GM12865 (cell line): ENCODE data around the gene GRAMD2A.

ENCODE experiments used
- DNase-seq: peaks from one replicate; pipeline ENCODE4 v3.0.0; 2010; ENCODE audit warnings: low read depth
- H3K4me3 ChIP-seq: 2 replicates; pipeline ENCODE4 v1.5.1; 2011; ENCODE audit warnings: mild to moderate bottlenecking, low read depth, low read length, control low read depth
- TF ChIP-seq, protein P1 (sequence below): IDR thresholded peaks from 2 replicates; pipeline ENCODE4 v1.5.1; 2011; ENCODE audit warnings: low read length, control low read depth, low read depth, inconsistent platforms; ENCODE audit not compliant: insufficient read depth; ENCODE audit errors: missing control alignments

GRAMD2A gene

GRCh38 chr15:72202801-72203506, 5.4 kb upstream of the GRAMD2A start:
- DNase-seq, result no peak
- TF ChIP-seq, protein P1, sequence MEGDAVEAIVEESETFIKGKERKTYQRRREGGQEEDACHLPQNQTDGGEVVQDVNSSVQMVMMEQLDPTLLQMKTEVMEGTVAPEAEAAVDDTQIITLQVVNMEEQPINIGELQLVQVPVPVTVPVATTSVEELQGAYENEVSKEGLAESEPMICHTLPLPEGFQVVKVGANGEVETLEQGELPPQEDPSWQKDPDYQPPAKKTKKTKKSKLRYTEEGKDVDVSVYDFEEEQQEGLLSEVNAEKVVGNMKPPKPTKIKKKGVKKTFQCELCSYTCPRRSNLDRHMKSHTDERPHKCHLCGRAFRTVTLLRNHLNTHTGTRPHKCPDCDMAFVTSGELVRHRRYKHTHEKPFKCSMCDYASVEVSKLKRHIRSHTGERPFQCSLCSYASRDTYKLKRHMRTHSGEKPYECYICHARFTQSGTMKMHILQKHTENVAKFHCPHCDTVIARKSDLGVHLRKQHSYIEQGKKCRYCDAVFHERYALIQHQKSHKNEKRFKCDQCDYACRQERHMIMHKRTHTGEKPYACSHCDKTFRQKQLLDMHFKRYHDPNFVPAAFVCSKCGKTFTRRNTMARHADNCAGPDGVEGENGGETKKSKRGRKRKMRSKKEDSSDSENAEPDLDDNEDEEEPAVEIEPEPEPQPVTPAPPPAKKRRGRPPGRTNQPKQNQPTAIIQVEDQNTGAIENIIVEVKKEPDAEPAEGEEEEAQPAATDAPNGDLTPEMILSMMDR, result no peak
- H3K4me3 ChIP-seq, result no peak overlapping the region

GRCh38 chr15:72202302-72202701, 4.7 kb upstream of the GRAMD2A start:
- TF ChIP-seq, protein P1, result no peak
- H3K4me3 ChIP-seq, result no peak overlapping the region
- DNase-seq, result no peak

GRCh38 chr15:72201391-72201921, 3.9 kb upstream of the GRAMD2A start:
- DNase-seq, result no peak
- H3K4me3 ChIP-seq, result no peak overlapping the region
- TF ChIP-seq, protein P1, result no peak

- DNase-seq, result no peak
- TF ChIP-seq, protein P1, result no peak
- H3K4me3 ChIP-seq, result no peak overlapping the region
These were observed 3.0 kb upstream of the GRAMD2A start for GRCh38 chr15:72200395-72201237.

DNA sequence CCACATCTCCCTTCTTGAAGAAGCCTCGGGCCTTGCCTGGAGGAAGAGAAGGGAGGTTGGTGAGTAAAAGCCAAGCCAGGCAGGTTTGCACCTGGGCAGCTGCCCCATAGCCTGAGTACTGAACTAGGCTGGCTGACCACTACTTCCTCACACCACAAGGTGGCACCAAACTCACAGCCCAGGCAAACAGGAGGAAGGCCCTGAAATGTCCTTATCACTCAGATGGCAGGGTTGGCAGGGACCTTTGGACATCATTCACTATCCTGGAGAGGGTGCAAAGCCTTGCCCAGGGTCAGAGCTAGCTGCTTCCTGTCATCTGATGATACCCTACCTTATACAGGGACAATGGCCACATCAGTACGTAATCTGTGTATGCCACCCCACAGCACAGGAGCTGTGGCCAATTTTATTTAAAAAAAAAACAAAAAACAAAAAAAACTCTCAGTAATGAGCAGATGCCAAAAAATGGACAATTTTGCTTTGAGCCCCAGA, 2.2 kb upstream of the GRAMD2A start:
- no peak overlapping the region for H3K4me3 ChIP-seq
- TF ChIP-seq, protein P1, result peak; percentile 92
- DNase-seq, result peak; percentile 83

DNA sequence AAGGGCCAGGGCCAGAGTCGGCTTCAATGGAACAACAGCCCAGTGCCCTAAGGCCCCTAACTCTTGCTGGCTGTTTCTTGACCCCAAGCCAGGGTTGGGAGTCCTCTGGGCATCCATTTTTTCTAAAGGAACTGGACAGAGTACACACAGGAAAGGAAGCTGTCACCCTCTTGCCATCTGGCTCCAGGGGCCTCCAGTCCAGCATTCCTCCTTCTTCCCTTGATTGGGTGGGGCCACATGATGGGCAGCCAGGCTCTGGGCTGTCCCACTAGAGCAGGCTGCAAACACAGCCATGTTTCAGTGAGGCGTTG, 1.6 kb upstream of the GRAMD2A start:
- H3K4me3 ChIP-seq, result no peak overlapping the region
- DNase-seq, result no peak
- TF ChIP-seq, protein P1, result no peak
